GM12892 (cell line): ENCODE results near the gene STAC2.

Source experiments
- POLR2A ChIP-seq: IDR thresholded peaks from 2 replicates; pipeline ENCODE4 v1.6.1; 2011; ENCODE audit warnings: low read depth, low read length, control low read depth
- POLR2AphosphoS5 ChIP-seq: IDR thresholded peaks from 2 replicates; pipeline ENCODE4 v1.6.1; 2011; ENCODE audit warnings: low read depth, low read length, control low read depth

- TF ChIP-seq POLR2A = no peak
- TF ChIP-seq POLR2AphosphoS5 = no peak
These were observed 44.4 kb downstream of the STAC2 start for GRCh38 chr17:39181303-39181702.
